GM21367 (cell line): ENCODE data around the gene CRYBG2.
"Not testable (repeated sequence)": the region's sequence is repeated elsewhere in the genome, so short reads cannot be mapped to it uniquely, and the experiment has no call there.

Experiments used
- ATAC-seq: cut with Tn5 transposase; IDR thresholded peaks from one replicate; pipeline ENCODE4 v1.9.1; 2021; ENCODE audit not compliant: unreplicated experiment

CRYBG2 gene

GRCh38 chr1:26353976-26354820, at the start of gene CRYBG2:
Gene CRYBG2 (minus strand): TSS chr1:26354130. CDS start chr1:26346657, 7,473 bp downstream.
- no peak for ATAC-seq

DNA sequence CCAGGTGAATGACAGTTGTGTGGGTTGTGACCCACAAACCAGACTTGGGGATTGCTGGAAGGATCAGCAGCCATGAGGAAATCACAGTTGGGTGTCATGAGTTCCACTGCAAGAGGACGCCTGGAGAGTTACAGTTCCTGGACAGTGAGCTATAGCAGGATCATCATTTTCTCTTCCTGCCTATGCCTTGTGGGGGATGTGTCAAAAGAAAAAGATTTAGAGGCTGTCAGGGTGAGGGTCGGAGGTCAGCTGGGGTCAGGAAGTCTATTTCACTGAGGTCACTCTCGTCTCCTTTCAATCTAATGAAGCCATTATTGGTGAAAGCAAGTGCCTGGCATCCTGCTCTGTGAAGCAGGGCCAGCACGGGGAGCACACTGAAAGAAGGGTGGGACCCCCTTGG, 49.7 kb upstream of the CRYBG2 start:
- ATAC-seq: no peak

DNA sequence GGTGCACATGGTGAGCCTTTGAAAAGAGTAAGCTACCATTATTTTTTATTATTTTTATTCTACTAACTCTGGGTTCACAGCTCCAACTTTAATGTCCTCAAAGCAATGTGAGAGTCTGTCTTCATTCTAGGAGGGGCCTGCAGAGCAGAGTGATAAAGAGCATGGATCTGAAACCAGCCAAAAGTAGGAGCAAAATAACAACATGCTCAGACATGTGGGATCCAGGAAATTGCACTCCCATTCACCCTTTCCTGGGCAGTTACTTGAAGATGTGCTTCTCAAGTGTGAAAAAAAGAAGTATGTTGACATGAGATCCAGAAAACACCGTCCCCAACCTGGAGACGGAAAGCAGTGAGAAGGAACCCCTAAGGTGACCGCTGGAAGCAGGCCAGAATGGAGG, 48.0 kb upstream of the CRYBG2 start:
- ATAC-seq: no peak

DNA sequence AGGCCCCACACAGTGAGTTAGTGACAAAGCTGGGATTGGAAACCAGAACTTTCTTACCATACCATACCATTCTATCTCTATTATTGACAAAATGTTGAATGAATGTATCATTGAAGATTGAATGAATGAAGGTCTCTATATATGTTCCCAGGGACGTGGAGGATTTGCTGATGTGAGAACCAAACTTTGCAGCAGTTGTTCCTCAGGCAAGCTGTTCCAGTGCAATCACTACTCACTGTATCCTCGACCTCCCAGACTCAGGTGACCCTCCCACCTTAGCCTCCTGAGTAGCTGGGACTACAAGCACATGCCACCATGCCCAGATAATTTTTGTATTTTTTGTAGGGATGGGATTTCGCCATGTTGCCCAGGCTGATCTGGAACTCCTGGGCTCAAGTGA, 45.1 kb upstream of the CRYBG2 start:
- ATAC-seq: no peak

GRCh38 chr1:26395754-26396153, 41.8 kb upstream of the CRYBG2 start:
- ATAC-seq: no peak

GRCh38 chr1:26391450-26391849, 37.5 kb upstream of the CRYBG2 start:
- ATAC-seq: no peak

GRCh38 chr1:26389604-26390247, 35.8 kb upstream of the CRYBG2 start:
- no peak for ATAC-seq

GRCh38 chr1:26388791-26389445, 35.0 kb upstream of the CRYBG2 start:
- no peak for ATAC-seq

DNA sequence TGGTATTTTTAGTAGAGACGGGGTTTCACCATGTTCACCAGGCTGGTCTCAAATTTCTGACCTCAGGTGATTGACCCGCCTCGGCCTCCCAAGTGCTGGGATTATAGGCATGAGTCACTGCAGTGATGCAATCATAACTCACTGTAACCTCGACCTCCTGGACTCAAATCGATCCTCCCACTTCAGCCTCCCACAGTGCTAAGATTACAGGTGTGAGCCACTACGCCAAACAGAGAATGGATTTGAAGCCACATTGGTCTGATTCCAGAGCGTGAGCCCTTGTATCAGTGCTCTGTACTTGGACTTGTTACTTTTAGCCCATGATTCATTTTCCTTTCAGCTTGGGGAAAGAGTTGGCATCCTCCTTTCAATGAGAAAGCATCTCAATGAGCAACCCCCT, 33.5 kb upstream of the CRYBG2 start:
- ATAC-seq: no peak

- not testable (repeated sequence) for ATAC-seq
Measured at GRCh38 chr1:26385063-26385462, 31.1 kb upstream of the CRYBG2 start.

- ATAC-seq: no peak
Measured at GRCh38 chr1:26384076-26384475, 30.1 kb upstream of the CRYBG2 start.

- no peak for ATAC-seq
Measured at GRCh38 chr1:26378879-26379251, 24.9 kb upstream of the CRYBG2 start.

GRCh38 chr1:26378088-26378878, 24.4 kb upstream of the CRYBG2 start:
- peak; percentile 72 for ATAC-seq

DNA sequence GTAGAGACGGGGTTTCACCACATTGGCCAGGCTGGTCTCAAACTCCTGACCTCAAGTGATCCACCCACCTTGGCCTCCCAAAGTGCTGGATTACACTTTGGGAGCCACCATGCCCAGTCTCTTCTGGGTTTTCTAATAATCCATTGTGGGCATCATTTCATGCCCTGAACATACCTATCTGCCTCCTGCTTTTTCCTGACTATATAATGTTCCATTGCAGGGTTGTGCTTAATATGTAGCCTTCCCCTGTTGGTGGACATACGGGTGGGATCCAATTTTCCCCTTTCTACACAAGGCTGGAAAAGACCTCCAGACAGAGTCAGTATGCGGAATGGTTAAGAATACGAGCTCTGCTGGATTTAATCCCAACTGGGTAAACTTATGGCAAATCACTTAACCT, 22.1 kb upstream of the CRYBG2 start:
- no peak for ATAC-seq

DNA sequence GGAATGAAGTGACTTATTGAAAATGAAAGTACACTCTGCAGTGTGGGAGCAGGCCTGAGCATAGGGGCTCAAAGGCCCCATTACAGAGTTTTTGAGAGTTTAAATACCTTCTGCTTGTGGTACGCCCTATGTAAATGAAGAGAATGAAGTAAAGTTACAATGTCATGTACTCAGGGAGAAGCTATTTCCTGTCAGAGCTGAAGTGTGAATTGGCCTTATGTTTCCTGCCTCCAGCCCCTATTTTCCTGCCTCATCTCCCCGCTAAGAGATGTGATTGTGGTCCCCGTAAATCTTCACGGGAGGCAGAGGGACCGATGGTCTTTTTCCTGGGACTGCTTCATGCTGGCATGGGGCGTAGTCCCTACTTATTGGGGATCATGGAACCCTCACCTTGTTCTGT, 21.2 kb upstream of the CRYBG2 start:
- no peak for ATAC-seq

DNA sequence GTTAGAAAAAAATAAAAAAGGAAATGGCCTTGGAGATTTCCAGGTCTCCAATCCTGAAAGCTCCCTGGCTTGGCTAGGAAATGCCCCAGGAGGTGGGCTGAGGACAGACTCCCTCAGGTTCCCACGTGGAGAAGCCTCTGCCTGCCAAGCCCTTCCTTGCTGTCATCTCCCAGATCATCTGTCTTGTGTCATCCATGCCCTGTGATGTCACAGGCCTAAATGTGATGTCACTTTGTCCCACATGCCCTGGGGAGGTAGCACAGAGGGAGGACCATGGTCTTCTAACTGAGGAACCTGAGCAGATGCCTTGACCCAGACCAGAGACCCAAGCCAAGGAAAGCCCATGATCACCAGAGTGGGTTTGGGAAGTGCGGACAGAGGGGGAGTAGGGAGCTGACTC, 20.4 kb upstream of the CRYBG2 start:
- not testable (repeated sequence) for ATAC-seq

DNA sequence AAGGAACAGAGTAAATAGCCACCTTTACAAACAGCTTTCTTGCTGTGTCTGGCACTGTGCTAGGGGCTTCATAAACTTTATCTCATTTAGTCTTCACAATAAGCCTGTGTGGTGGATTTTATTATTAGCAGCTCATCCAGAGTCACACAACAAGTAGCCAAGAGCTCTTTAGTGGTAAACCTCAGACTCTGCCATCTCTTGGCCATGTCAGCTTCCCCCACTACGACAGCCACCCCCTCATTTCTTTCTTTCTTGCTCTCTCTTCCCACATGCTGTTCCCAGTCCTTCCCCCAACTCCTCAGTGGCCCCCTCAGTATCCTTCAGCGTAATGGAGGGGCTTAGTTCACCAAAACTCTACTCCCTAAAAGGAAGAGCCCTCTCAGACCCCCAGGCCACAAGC, 19.9 kb upstream of the CRYBG2 start:
- no peak for ATAC-seq

GRCh38 chr1:26373281-26373680, 19.4 kb upstream of the CRYBG2 start:
- ATAC-seq: no peak

DNA sequence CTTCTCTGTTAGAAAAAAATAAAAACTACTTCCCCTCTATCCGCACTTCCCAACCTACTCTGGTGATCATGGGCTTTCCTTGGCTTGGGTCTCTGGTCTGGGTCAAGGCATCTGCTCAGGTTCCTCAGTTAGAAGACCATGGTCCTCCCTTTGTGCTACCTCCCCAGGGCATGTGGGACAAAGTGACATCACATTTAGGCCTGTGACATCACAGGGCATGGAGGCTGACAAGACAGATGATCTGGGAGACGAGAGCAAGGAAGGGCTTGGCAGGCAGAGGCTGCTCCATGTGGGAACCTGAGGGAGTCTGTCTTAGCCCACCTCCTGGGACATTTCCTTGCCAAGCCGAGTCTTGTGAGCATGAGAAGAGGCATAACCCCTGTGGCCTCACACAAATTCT, 18.7 kb upstream of the CRYBG2 start, which contains the start of gene ZNF683:
TSS of gene ZNF683 (minus strand) at position 140 of the 400 bp plus-strand sequence. CDS start 4,179 bp downstream, outside the sequence.
- ATAC-seq: not testable (repeated sequence)

DNA sequence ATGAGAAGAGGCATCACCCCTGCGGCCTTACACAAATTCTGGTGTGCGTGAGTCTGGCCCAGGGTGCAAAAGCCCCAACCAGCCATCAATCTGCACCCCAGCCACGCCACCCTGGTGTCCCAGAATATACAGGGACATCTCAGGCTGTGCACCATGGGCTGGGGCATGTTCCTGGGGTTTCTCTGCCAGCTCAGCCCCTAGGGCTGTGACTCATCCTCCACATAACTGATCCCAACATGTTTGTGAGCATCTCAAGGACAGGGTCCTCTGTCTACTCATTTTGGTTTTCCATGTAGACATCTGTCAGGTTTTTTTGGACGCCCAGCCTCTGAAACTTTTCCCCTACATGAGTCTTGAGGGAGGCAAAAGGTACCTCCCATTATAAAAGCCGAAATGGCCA, 18.1 kb upstream of the CRYBG2 start:
- no peak for ATAC-seq
